Endodermal cell (in vitro differentiated cells): ENCODE data around the gene PREX1. TPM values are rescaled to one million over a fixed set of nuclear protein-coding genes. Genes with fewer than 3 reads are reported as not detected.

Experiments used
- DNase-seq: peaks from one replicate; pipeline ENCODE4 v3.0.0-alpha.2; 2017
- H3K27ac ChIP-seq: 2 replicates; pipeline ENCODE4 v1.5.1; 2013; ENCODE audit warnings: mild to moderate bottlenecking, low read depth, low read length, moderate library complexity
- H3K27me3 ChIP-seq: 2 replicates; pipeline ENCODE4 v1.6.1; 2013; ENCODE audit warnings: mild to moderate bottlenecking, low read length, moderate library complexity; ENCODE audit not compliant: insufficient read depth, control insufficient read depth, poor library complexity, severe bottlenecking
- H3K36me3 ChIP-seq: 2 replicates; pipeline ENCODE4 v1.7.0; 2013; ENCODE audit warnings: mild to moderate bottlenecking, low read length, moderate library complexity; ENCODE audit not compliant: control insufficient read depth, insufficient read depth
- H3K4me1 ChIP-seq: one replicate; pipeline ENCODE4 v1.7.0; 2013; ENCODE audit warnings: low read length; ENCODE audit not compliant: control insufficient read depth, insufficient read depth
- H3K4me3 ChIP-seq: 2 replicates; pipeline ENCODE4 v1.5.1; 2013; ENCODE audit warnings: mild to moderate bottlenecking, low read length, moderate library complexity
- H3K9ac ChIP-seq: 2 replicates; pipeline ENCODE4 v1.6.1; 2013; ENCODE audit warnings: mild to moderate bottlenecking, low read length, moderate library complexity; ENCODE audit not compliant: poor library complexity, severe bottlenecking; ENCODE audit errors: extremely low read depth
- H3K9me3 ChIP-seq: 2 replicates; pipeline ENCODE4 v1.6.1; 2013; ENCODE audit warnings: mild to moderate bottlenecking, low read length, moderate library complexity; ENCODE audit not compliant: control insufficient read depth
- H3K27ac Mint-ChIP-seq: 2 replicates; pipeline ENCODE4 v1.8.0; 2020; ENCODE audit warnings: mixed read lengths
- H3K27me3 Mint-ChIP-seq: 2 replicates; pipeline ENCODE4 v1.8.0; 2021; ENCODE audit warnings: mild to moderate bottlenecking, mixed read lengths; ENCODE audit not compliant: insufficient read depth
- H3K36me3 Mint-ChIP-seq: 2 replicates; pipeline ENCODE4 v1.8.0; 2020; ENCODE audit warnings: low read depth, mixed read lengths
- H3K4me1 Mint-ChIP-seq: 2 replicates; pipeline ENCODE4 v1.8.0; 2020; ENCODE audit warnings: mixed read lengths
- H3K4me3 Mint-ChIP-seq: 2 replicates; pipeline ENCODE4 v1.8.0; 2020; ENCODE audit warnings: mild to moderate bottlenecking, moderate library complexity, mixed read lengths
- H3K9me3 Mint-ChIP-seq: 2 replicates; pipeline ENCODE4 v1.8.0; 2020; ENCODE audit warnings: mild to moderate bottlenecking, mixed read lengths
- WGBS, 2 experiments: methylation state at CpG; one replicate each; pipeline versions ENCODE4 v1.1.5 to v1.1.7; 2013; ENCODE audit warnings: missing lambda C conversion rate in 2 of 2, mixed read lengths in 1 of 2; ENCODE audit not compliant: insufficient coverage in 1 of 2, insufficient read length in 1 of 2; 5-methylcytosine and 5-hydroxymethylcytosine counted together
- total RNA-seq, 2 donors: library from RNA; stranded (reverse); fragmentation: NEBNext Ultra II Directional in 1 of 2; extraction: Animal tissue kit (Norgen Biotek cat#: 25700) in 1 of 2; gene quantifications; 2 replicates in 1 of 2; 3 replicates in 1 of 2; pipeline ENCODE4 v1.2.1, GENCODE V29; 2021
- TF ChIP-seq, protein P1 (sequence below): fragments of 200-600 bp; sonication (generic); conservative IDR thresholded peaks from 2 replicates; pipeline ENCODE4 v1.5.0; 2021; ENCODE audit warnings: antibody characterized with exemption, mild to moderate bottlenecking

The PREX1 gene
- total RNA-seq, 2 donors from 2014 or later, result 65.3 to 70.5 TPM

GRCh38 chr20:48791666-48792071 is 36.1 kb downstream of the PREX1 start:
- TF ChIP-seq, protein P1, sequence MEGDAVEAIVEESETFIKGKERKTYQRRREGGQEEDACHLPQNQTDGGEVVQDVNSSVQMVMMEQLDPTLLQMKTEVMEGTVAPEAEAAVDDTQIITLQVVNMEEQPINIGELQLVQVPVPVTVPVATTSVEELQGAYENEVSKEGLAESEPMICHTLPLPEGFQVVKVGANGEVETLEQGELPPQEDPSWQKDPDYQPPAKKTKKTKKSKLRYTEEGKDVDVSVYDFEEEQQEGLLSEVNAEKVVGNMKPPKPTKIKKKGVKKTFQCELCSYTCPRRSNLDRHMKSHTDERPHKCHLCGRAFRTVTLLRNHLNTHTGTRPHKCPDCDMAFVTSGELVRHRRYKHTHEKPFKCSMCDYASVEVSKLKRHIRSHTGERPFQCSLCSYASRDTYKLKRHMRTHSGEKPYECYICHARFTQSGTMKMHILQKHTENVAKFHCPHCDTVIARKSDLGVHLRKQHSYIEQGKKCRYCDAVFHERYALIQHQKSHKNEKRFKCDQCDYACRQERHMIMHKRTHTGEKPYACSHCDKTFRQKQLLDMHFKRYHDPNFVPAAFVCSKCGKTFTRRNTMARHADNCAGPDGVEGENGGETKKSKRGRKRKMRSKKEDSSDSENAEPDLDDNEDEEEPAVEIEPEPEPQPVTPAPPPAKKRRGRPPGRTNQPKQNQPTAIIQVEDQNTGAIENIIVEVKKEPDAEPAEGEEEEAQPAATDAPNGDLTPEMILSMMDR, result no peak
- Mint-ChIP-seq H3K27me3 (no peaks in the 10 kb centered on the region), H3K36me3 (no peaks in the 10 kb centered on the region), H3K27ac (no peak overlapping the region), H3K4me1 (peaks cover 31% of the 10 kb centered on the region), H3K4me3 (no peak overlapping the region), H3K9me3 (no peaks in the 10 kb centered on the region)
- Histone ChIP-seq H3K27me3 (no peaks in the 10 kb centered on the region), H3K9me3 (no peaks in the 10 kb centered on the region), H3K9ac (no peak overlapping the region), H3K4me1 (peaks cover 3% of the 10 kb centered on the region), H3K4me3 (no peak overlapping the region), H3K36me3 (peaks cover 4% of the 10 kb centered on the region), H3K27ac (no peak overlapping the region)
- no peak for DNase-seq
- 92 to 94% methylated on average over 4 to 6 of the region's 6 CpGs for WGBS, 2 experiments

- TF ChIP-seq, protein P1, result no peak
- Mint-ChIP-seq H3K27ac (peak overlapping the region; percentile 57), H3K36me3 (no peaks in the 10 kb centered on the region), H3K27me3 (no peaks in the 10 kb centered on the region), H3K4me3 (no peak overlapping the region), H3K4me1 (peaks cover 31% of the 10 kb centered on the region), H3K9me3 (no peaks in the 10 kb centered on the region)
- peaks cover 4% of the 10 kb centered on the region for H3K36me3 ChIP-seq
- no peaks in the 10 kb centered on the region for H3K27me3 ChIP-seq
- H3K9ac ChIP-seq, result no peak overlapping the region
- H3K4me3 ChIP-seq, result no peak overlapping the region
- peak overlapping the region; percentile 71 for H3K27ac ChIP-seq
- H3K4me1 ChIP-seq, result peaks cover 3% of the 10 kb centered on the region
- WGBS, 2 experiments, result 90 to 93% methylated on average over 9 to 11 of the region's 11 CpGs
- H3K9me3 ChIP-seq, result no peaks in the 10 kb centered on the region
- no peak for DNase-seq
Observed at GRCh38 chr20:48791014-48791413, 36.8 kb downstream of the PREX1 start.

- H3K9ac ChIP-seq, result no peak overlapping the region
- peaks cover 3% of the 10 kb centered on the region for H3K4me1 ChIP-seq
- no peak overlapping the region for H3K4me3 ChIP-seq
- peak overlapping the region; percentile 71 for H3K27ac ChIP-seq
- Mint-ChIP-seq H3K4me3 (no peak overlapping the region), H3K27me3 (no peaks in the 10 kb centered on the region), H3K36me3 (no peaks in the 10 kb centered on the region), H3K4me1 (peaks cover 31% of the 10 kb centered on the region), H3K9me3 (no peaks in the 10 kb centered on the region), H3K27ac (peak overlapping the region; percentile 57)
- TF ChIP-seq, protein P1, result no peak
- H3K9me3 ChIP-seq, result no peaks in the 10 kb centered on the region
- peaks cover 4% of the 10 kb centered on the region for H3K36me3 ChIP-seq
- 76 to 90% methylated on average over 3 to 5 of the region's 5 CpGs for WGBS, 2 experiments
- no peak for DNase-seq
- no peaks in the 10 kb centered on the region for H3K27me3 ChIP-seq
Observed at GRCh38 chr20:48790473-48791003, 37.3 kb downstream of the PREX1 start.
